Fibroblast of villous mesenchyme (primary cell): ENCODE results near the gene TSPEAR. TPM values are rescaled to one million over a fixed set of nuclear protein-coding genes. Genes with fewer than 3 reads are reported as not detected.
"Not testable (repeated sequence)": the region's sequence is repeated elsewhere in the genome, so short reads cannot be mapped to it uniquely, and the experiment has no call there.

Experiments used
- DNase-seq: peaks from one replicate; pipeline ENCODE4 v3.0.0-alpha.2; 2010; ENCODE audit warnings: low read depth
- H3K4me3 ChIP-seq: 2 replicates; pipeline ENCODE4 v1.5.1; 2011; ENCODE audit warnings: low read depth, mild to moderate bottlenecking, low read length
- total RNA-seq: library from RNA; depleted of rRNA; stranded (reverse); fragments of >200 nt; gene quantifications from 2 replicates; pipeline ENCODE4 v1.2.3, GENCODE V29; 2012
- TF ChIP-seq, protein P1 (sequence below): IDR thresholded peaks from 2 replicates; pipeline ENCODE4 v1.5.1; 2012; ENCODE audit warnings: low read depth, mild to moderate bottlenecking, low read length; ENCODE audit not compliant: insufficient read depth

The TSPEAR gene
- total RNA-seq, 1 donor, result not detected

DNA sequence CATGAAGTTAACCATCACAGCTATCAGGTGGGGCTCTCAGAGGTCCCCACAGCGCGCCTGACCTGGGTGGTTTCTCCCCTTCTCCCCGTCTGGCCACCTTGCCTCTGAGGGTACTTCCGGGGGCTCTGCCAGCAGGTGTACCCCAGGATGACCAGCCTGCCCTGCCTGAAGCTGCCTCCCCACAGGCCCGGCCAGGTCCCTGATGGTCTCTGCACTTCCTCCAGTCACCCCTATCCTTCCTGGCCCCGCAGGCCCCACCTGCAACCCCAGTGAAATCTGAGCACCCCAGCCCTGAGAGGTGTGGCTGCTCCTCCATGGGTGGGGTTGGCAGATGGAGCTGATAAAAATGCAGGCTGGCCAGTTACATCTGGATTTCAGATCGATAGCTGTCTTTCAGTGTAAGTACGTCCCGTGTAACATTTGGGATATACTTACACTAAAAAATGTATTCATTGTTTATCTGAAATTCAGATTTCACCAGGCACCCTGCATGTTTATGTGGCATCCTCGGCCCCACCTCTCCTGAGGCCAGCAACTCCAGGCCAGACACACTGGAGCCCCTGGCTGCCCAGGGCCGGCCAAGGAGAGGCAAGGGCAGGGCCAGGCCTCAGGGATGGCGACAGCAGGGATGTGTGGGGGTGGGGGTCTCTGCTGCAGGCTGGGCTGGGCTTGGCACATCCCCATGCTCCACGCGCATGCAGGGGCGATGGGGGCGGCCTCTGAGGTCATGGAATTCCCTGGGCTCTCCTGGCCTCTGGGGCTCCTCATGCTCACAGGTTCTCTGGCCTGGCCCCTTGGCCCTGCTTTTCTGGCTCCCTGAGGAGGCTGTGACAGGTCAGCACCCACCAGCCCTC lies 230.9 kb downstream of the TSPEAR start:
- DNase-seq, result no peak
- H3K4me3 ChIP-seq, result no peak overlapping the region
- TF ChIP-seq, protein P1, sequence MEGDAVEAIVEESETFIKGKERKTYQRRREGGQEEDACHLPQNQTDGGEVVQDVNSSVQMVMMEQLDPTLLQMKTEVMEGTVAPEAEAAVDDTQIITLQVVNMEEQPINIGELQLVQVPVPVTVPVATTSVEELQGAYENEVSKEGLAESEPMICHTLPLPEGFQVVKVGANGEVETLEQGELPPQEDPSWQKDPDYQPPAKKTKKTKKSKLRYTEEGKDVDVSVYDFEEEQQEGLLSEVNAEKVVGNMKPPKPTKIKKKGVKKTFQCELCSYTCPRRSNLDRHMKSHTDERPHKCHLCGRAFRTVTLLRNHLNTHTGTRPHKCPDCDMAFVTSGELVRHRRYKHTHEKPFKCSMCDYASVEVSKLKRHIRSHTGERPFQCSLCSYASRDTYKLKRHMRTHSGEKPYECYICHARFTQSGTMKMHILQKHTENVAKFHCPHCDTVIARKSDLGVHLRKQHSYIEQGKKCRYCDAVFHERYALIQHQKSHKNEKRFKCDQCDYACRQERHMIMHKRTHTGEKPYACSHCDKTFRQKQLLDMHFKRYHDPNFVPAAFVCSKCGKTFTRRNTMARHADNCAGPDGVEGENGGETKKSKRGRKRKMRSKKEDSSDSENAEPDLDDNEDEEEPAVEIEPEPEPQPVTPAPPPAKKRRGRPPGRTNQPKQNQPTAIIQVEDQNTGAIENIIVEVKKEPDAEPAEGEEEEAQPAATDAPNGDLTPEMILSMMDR, result no peak

DNA sequence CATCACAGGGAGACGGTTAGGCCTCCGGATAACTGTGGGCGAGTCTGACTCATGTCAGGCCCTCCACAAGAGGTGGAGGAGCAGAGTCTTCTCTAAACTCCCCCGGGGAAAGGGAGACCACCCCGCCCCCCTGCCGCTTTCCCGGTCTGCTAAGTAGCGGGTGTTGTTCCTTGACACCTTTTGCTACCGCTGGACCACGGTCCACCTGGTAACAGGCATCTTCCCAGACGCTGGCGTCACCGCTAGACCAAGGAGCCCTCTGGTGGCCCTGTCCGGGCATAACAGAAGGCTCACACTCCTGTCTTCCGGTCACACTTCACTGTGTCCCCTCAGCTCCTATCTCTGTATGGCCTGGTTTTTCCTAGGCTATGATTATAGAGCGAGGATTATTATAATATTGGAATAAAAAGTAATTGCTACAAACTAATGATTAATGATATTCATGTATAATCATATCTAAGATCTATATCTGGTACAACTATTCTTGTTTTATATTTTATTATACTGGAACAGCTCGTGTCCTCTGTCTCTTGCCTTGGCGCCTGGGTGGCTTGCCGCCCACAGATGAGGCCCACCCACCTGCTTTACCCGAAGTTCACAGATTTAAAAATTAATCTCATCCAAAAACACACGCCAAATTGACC lies 231.7 kb downstream of the TSPEAR start:
- not testable (repeated sequence) for H3K4me3 ChIP-seq
- DNase-seq, result peak; percentile 11
- TF ChIP-seq, protein P1, result peak; percentile 55

DNA sequence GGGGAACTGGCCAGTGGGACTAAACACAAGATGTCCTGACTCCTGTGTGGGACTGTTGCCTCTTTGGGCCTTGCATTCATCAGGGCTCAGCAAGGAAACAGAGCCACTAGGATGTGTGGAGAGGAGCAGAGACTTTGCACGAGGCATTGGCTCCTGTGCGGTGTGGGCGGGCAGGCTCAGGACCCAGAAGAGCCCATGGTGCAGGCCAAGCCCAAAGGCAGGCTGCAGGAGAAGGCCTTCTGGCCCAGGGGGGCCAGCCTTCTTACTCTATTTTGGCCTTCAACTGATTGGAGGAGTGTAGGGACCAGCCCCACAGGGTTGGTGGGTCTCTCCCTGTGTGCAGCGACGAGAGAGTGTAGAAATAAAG lies 232.6 kb downstream of the TSPEAR start:
- no peak overlapping the region for H3K4me3 ChIP-seq
- TF ChIP-seq, protein P1, result no peak
- no peak for DNase-seq

DNA sequence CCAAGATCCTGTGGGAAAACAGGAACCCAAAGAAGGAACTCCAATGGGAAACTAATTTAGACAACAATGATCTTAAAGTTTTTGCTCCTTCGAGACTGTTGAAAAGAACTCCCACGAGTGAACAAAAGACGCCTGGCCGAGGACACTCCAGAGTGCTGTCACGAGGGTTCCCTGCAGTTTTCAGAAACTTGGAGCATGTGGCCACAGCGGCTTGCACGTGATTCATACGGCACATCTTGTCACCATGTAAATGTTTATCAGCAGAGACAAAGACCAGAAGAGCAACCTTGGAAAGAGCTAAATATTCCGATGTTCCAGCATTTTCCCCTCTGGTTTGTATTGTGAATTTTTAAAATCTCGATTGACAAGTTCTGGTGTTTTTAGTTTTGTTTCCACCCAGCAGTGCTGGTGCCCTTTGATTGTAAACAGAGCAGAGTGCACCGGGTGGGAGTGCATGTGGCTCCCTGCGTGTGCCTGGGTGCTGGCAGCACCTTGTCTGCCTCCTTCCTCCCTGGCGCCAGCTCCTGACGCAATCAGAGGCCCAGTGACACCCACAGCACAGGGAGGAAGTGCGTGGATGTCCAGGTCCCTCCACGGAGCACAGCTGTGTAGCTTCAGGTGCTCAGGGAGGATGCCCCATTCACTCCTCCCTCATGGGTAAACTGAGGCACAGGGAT lies 233.1 kb downstream of the TSPEAR start:
- no peak for DNase-seq
- TF ChIP-seq, protein P1, result no peak

DNA sequence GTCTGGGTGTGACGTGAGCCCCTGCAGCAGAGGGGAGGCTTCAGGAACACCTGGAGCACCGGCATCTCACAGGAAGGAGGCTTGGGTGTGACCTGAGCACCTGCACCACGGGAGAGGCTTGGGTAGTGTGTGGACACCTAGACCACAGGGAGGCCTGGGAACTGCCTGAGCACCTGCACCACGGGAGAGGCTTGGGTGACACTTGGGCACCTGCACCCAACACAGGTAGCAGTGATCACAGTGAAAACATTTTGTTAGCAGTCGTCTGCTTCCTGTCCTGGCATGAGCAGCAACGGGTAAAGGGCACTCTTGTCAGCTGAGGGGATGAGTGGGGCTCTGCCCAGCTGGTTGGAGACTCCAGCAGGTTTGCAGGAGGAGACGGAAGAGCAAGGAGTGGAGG lies 233.7 kb downstream of the TSPEAR start:
- TF ChIP-seq, protein P1, result no peak
- no peak overlapping the region for H3K4me3 ChIP-seq
- DNase-seq, result no peak

More for the DNA sequence above, 233.1 kb downstream of the TSPEAR start:
- H3K4me3 ChIP-seq, result no peak overlapping the region

DNA sequence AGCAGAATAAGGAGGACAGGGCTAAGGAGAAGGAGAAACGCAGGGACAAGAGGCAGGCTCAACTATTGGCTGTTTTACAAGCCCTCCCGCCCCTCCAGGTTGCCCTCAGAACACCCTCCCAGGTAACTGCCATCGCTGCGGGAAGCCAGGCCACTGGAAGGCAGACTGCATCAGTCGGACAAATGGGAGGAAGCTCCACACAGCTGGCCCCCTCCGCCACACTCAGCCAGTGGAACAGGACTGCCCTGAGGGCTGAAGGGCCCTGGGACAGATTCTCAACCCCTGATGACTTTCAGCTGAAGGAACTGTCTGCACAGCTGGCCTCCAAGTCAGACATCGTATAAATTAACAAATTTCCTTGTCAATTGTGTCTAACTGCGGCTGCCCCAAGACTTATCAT lies 234.2 kb downstream of the TSPEAR start:
- TF ChIP-seq, protein P1, result no peak
- DNase-seq, result no peak
- H3K4me3 ChIP-seq, result no peak overlapping the region
